ENCODE data around the gene MAPK8IP2. TPM values are rescaled to one million over a fixed set of nuclear protein-coding genes. Genes with fewer than 3 reads are reported as not detected.

Gene MAPK8IP2
- total RNA-seq, 1 experiment from 2014 or later, result 6.4 TPM

- no peak for TF ChIP-seq REST (IDR thresholded peaks at IDR 0.05; ENCODE audit: low read depth)
- no peak for TF ChIP-seq ZFX (IDR thresholded peaks at IDR 0.05)
- TF ChIP-seq SRF (IDR thresholded peaks at IDR 0.05; ENCODE audit: low read depth), result no peak
- TF ChIP-seq RAD21 (IDR thresholded peaks at IDR 0.05; ENCODE audit: low read depth), result no peak
- no peak for TF ChIP-seq POLR2AphosphoS5 (IDR thresholded peaks at IDR 0.05; ENCODE audit: low read depth, low read length)
- TF ChIP-seq EZH2 (IDR thresholded peaks at IDR 0.05), result no peak
- TF ChIP-seq JUND (IDR thresholded peaks at IDR 0.05), result no peak
- TF ChIP-seq CEBPB (IDR thresholded peaks at IDR 0.05; ENCODE audit: low read depth), result no peak
- no peak for TF ChIP-seq TCF7L2 (IDR thresholded peaks at IDR 0.05; ENCODE audit: borderline replicate concordance, extremely low read depth, insufficient read depth, insufficient read length)
- TF ChIP-seq ELF1 (IDR thresholded peaks at IDR 0.05; ENCODE audit: borderline replicate concordance, low read depth), result no peak
Observed at GRCh38 chr22:50570861-50571260, 29.7 kb upstream of the MAPK8IP2 start (continued).

GRCh38 chr22:50571264-50572175 lies 29.1 kb upstream of the MAPK8IP2 start:
- no peaks in the 10 kb centered on the region for H3K9me2 ChIP-seq (ENCODE audit: insufficient read depth)
- H3K79me2 ChIP-seq (ENCODE audit: insufficient read depth, low read length), result no peaks in the 10 kb centered on the region
- ChIA-PET RAD21 (ENCODE audit: low non-redundant PET in 1 of 2, low total read pairs in 2 of 2, uncharacterized antibody in 2 of 2, unreplicated experiment in 2 of 2) (no interaction called here), CTCF (interaction anchor here (1.2 kb wide), 1 partner anchor 9 kb away, joined by 9 read pairs; the partner anchor contains the start of gene SYCE3), POLR2A (no interaction called here)
- DNase-seq (ENCODE audit: low read depth, low spot score) (no peak), ATAC-seq (no peak)
- H3K27ac ChIP-seq (ENCODE audit: low read depth, low read length), result no peak overlapping the region
- no peak overlapping the region for H3K9ac ChIP-seq (ENCODE audit: low read length)
- intact Hi-C loops (cut with micrococcal nuclease), result no loop called here
- H2AFZ ChIP-seq (ENCODE audit: low read depth, low read length, poor library complexity, severe bottlenecking), result no peak overlapping the region
- no peak overlapping the region for H3K4me2 ChIP-seq (ENCODE audit: low read length)
- no peaks in the 10 kb centered on the region; a peak in 1 of 4 replicates for H3K4me1 ChIP-seq (ENCODE audit: control insufficient read depth in 1 of 2, insufficient read depth in 2 of 2, low read length in 2 of 2)
- H3K9me3 ChIP-seq (ENCODE audit: control insufficient read depth in 1 of 2, insufficient read depth in 1 of 2, low read depth in 1 of 2, low read length in 2 of 2), result no peaks in the 10 kb centered on the region
- no peaks in the 10 kb centered on the region for H3K27me3 ChIP-seq (ENCODE audit: insufficient read depth, low read length)
- H3K36me3 ChIP-seq (ENCODE audit: control insufficient read depth in 1 of 2, insufficient read depth in 2 of 2, low read length in 2 of 2), result peaks cover 0 to 5% of the 10 kb centered on the region in 2 experiments; a peak in 1 of 4 replicates
- H4K20me1 ChIP-seq (ENCODE audit: insufficient read depth), result no peaks in the 10 kb centered on the region
- no peak overlapping the region for H3K4me3 ChIP-seq (replicated peaks in 1 of 2; ENCODE audit: low read depth in 1 of 2, low read length in 2 of 2)
- BruUV-seq (replicated peaks), result no TSS peak
- no peak for TF ChIP-seq CTCF (IDR thresholded peaks at IDR 0.05 in 2 of 3, conservative IDR thresholded peaks at IDR 0.05 in 1 of 3; ENCODE audit: borderline replicate concordance in 1 of 3, insufficient read depth in 1 of 3, low read depth in 2 of 3, low read length in 2 of 3)
- TF ChIP-seq CBX3 (IDR thresholded peaks at IDR 0.05; ENCODE audit: low read depth), result no peak
- no peak for TF ChIP-seq SRF (IDR thresholded peaks at IDR 0.05; ENCODE audit: low read depth)
- no peak for TF ChIP-seq POLR2A (IDR thresholded peaks at IDR 0.05; ENCODE audit: borderline replicate concordance, extremely low read depth, insufficient read depth, insufficient read length)
- TF ChIP-seq YY1 (IDR thresholded peaks at IDR 0.05; ENCODE audit: extremely low read depth, insufficient replicate concordance, low read depth, low read length), result no peak
- TF ChIP-seq TCF7L2 (IDR thresholded peaks at IDR 0.05; ENCODE audit: borderline replicate concordance, extremely low read depth, insufficient read depth, insufficient read length), result no peak
- TF ChIP-seq ZFX (IDR thresholded peaks at IDR 0.05), result no peak
- no peak for TF ChIP-seq ZNF274 (IDR thresholded peaks at IDR 0.05; ENCODE audit: low read depth, low read length)
